ENCODE data around the gene ABCA7.

GRCh38 chr19:996051-996838 lies 43.7 kb upstream of the ABCA7 start:
- TF ChIP-seq BHLHE40 (IDR thresholded peaks at IDR 0.05; ENCODE audit: borderline replicate concordance): no peak
- no peak for TF ChIP-seq ZNF384 (IDR thresholded peaks at IDR 0.05)
- no peak for TF ChIP-seq SUZ12 (IDR thresholded peaks at IDR 0.05)
- TF ChIP-seq FOXA1 (IDR thresholded peaks at IDR 0.05): no peak
- TF ChIP-seq PKNOX1 (IDR thresholded peaks at IDR 0.05): no peak
- TF ChIP-seq ELF4 (IDR thresholded peaks at IDR 0.05): no peak

All from HEK293T (cell line).